Stimulated activated CD8-positive, alpha-beta memory T cell treated with anti-CD3 and anti-CD28 coated beads, Interleukin-7, amount 100 ng/mL, for 1 hour (primary cell): Measurements from ENCODE around the gene WWOX.

ENCODE experiments used
- DNase-seq, 2 donors: peaks; one replicate each; pipeline ENCODE4 v3.0.0-alpha.2; 2020; ENCODE audit warnings: low read depth in 2 of 2

Gene WWOX

DNA sequence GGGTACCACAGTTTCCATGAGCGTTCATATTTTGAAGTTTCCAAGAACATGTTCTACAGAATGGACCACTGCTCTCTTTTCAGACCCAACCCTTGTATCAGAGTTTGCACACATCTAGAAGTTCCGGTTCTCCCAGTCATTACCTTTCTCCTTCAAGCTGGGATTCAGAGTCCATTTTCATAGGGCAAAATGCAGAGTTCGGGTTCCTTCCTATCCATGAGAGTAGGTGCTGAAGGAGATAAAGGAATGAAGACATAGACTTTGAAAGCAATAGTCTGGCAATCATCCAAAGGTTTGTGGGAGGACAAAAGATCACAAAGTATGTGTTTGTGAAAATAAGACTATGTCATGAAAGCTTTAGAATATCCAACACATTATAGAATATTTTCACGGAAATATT is 801.5 kb downstream of the WWOX start:
- DNase-seq, result no peak

DNA sequence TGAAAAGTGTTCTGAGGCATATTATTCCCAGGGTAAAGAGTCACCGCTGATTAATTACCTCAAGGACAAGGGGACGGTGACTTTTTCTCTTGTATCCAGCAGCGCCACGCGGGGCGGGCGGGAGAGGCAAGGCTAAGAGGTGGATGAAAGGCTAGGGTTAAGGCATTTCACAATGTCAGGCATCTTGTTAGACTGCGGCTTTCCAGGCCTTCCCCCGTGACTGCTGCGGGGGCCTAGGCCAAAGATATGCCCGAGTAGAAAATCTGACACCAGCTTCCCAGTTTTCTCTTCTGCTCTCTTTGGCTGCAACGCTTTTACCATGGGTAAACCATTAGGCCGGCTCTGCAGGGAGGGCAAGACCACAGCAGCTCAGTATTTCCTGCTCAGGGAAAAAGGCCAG is 802.9 kb downstream of the WWOX start:
- no peak for DNase-seq

DNA sequence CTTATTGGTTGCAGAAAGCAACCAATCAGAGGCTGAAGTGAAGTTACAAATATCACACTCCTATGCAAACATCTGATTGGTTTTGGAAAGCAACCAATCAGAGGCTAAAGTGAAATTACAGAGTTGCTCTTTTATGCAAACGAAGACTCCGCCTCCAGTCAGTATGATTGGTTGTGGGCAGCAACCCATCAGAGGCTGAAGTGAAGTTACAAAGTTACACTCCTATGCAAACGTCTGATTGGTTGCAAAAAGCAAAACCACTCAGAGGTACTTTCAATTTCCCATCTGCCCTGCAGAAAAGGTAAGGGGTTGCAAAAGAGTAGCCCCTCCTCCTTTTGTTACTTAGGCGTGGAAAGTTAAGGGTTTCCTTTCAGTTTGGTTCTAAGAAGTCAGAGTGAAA is 803.8 kb downstream of the WWOX start:
- no peak for DNase-seq

DNA sequence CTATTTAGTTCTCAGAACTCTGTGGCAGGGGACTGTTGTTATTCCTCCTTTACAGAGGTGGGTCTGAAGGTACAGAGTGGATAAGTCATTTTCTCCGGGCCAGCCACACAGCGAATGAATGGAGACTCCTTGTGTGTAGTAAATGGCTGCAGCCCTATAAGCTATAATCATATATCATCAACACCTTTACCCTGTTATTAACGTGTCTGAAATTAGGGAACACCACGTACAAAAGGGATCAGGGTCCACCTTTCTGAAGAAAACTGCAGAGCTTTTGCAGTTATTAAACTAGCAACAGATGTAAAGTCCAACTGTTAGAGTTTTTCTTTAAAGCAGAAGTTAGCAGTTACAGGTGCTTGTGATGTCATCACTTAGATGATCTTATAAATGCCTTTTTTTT is 804.4 kb downstream of the WWOX start:
- DNase-seq, result no peak

DNA sequence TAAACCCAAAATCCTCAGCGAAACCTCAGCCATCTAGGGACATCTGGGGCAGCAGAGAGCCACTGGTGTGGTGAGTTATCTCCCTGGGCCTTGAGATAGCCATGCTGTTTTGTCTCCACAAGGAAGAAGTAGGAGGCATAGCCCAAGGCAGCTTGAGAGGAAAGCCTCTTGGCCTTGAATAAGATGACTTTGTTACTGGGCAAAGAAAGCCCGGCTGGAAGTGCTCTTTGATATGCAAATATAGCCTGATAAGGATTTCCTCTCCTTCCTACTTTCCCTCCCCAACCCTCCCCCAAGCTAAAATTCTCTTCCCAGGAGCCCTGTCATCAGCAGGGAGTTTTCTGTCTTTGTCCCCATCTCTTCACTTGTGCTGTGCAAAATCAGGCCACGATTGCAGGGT is 806.7 kb downstream of the WWOX start:
- DNase-seq, result no peak

DNA sequence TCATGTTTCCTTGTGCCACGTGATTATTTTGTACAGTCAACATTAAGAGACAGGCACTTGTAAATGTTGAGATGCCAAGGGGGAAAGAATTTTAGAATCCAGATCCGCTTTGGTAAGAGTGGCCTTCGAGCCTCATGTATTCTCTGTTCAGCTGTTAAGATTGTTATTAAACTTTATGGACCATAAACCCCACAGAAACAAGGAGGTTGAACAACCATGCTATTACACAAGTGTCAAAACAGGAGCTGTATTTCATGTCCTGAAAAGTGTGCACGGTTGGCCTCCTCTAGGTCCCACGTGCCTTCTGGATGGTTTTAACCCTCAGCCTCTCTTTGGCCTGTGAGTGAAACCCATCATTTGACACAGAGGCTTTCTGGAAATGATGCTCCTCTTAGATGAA is 809.8 kb downstream of the WWOX start:
- no peak for DNase-seq

DNA sequence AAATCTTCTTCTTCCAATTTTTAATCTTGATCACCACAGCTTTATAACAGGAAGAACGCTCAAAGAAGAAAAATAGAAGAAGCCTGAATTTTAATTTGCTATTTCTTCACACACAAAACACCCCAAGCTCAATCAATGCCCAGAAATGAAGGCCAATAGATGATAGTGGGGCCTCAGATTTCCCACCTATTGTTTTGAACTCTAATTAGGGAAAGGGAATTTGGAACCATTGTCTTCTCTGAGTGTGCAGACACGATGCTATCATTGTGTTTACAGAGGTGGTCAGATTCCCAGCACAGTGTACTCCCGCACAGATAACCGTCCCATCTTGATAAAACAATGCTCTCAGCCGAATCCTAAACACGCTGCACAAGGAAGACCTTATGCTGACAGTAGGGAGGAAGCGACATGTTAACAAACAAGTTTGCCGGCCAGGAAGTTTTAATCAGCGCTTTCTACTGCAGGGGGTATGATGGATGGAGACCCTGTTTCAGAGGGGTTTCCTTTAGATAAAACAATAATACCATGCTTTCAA is 816.4 kb downstream of the WWOX start:
- no peak for DNase-seq

DNA sequence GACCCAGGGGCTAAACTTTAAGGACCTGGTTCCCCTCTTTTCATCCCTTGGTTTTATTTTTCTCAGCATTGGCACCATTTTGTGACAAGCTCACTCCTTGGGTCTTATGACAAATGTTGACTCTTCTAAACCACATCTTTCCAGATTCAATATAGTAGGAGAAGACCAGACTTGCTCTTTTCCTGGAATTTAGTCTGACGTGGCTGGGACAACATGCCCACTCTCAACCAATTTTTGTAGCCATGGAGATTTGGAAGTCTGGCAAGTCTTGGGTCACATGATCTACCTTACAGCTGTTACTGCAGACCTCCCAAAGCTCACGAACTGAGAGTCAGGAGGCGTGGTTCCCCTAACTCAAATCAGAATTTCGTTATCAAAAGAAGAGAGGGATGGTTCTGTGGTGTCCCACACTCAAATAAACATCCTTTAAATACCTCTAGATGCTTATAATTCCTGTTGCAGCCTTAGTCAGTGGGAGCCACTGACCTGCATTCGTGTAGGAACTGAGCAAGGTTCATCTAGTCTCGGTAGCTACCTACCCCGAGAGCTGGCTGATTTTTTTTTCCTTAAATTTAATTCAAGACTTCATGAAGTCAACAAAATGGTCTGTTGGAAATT is 817.6 kb downstream of the WWOX start:
- DNase-seq, result no peak

DNA sequence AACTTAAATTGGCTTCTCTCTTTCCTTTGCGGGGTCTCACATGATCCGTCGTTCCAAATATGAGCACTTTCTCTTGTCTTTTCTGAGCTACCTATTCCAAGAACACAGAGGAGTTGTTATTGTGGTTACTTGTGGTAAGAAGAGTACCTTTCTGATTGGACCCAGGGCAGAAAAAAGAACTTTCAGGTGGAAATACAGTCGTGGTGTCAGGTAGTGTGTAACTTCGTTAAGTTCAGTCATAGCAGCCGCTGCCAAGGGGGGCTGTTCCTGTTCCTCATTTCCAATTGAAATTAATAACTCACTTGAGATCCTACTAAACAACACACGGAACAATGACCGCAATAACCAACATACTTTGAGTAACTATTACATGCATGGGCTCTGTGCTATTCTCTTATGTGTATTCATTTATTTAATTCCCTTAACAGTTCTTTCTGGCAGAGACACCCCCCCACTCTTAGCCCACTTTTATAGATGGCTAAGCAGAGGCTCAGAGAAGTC is 819.4 kb downstream of the WWOX start:
- DNase-seq, result no peak

DNA sequence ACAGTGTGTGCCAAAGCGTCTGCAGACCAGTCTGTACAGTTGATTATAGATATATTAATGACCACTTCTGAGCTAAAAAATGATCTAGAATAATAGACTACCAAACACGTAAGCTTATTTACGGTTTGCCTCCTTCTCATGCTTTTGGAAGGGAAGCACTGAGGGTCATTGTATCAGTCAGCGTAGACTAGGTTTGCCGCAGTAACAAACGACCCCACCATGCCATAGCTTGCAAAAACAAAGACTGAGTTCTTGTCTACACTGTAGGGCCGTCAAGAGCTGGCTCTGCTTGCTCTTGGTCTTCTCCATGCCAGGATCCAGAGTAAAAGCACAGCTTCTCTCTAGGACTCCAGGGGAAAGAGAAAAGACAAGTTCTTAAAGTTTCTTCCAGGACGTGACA is 820.4 kb downstream of the WWOX start:
- DNase-seq, result no peak

DNA sequence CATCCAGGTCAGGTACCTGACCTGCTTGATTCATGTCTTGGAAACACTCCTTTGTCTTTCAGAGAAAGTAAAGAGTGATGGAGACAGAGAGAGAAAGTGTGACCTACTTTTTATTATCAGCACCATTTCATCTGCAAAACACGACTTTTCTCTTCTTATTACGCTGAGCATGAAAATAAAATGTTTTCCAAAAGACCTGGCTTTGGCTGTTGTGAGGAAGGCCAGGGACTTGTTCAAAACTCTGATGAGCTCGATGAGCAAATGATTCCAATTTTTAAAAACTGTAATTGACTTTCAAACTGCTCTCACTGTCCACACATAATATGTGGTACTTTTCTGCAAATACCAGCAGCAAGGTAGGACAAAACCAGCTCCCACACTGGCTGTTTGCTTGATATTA is 821.2 kb downstream of the WWOX start:
- no peak for DNase-seq

DNA sequence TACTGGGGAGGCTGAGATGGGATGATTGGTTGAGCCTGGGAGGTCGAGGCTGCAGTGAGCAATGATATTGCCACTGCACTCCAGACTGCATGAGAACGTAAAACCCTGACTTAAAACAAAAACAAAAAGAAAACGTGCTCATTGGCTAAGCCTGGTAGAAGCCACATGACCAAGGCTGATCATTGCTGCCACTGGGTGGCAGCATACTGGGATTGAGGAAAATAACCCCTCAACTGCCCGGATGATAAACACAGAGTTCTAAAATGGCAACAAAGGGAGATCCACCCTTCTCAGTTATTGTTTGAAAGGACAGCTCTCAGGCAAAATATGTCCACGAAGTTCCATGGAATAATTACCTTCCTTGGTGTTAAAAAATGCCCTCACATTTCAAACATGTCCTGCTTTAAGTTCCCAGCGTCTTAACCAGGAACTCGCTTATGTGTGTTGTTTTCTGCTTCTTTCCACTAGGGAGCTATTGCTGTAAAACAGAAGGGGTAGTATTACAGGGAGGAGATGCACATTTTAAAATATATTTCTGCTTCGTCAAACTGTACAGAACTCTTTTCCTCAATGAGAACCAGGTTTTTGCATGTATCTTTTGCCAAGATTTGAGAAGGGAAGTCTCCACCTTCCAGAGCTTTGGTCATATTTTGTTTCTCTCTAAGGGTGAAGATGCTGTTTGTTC is 825.8 kb downstream of the WWOX start:
- DNase-seq, result no peak

DNA sequence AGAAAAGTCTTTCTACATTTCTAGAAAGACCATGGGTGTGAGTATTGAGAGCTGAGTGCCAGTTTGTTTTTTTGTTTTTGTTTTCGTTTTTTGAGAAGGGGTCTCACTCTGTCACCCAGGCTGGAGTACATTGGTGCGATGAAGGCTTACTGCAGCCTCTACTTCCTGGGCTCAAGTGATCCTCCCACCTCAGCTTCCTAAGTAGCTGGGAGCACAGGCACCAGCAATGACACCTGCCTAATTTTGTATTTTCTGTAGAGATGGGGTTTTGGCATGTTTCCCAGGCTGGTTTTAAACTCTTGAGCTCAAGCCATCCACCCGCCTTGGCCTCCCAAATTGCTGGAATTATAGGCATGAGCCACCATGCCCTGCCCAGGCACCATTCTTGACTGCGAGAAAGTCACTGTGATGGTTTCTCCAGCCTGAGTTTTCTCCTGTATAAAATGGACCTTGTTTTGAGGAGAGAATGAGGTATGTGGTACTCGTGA is 827.3 kb downstream of the WWOX start:
- DNase-seq, result no peak

DNA sequence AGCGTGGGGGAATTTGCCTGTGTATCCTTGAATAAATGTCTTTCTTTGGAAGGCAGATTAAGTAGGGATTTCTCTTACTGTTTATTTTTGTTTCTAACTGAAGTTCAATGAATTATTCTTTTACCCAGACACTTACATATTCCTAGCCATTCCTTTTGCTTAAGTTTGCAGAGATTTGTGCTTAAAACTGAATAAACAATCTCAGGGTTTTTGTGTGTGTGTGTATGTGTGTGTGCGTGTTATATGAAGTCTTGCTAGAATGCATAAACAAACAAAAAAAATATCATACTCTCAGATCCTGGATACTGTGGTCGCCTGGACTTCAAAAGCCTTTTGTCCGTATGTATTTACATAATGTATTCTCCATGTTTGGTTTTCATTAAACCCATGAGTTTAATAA is 828.3 kb downstream of the WWOX start:
- no peak for DNase-seq

DNA sequence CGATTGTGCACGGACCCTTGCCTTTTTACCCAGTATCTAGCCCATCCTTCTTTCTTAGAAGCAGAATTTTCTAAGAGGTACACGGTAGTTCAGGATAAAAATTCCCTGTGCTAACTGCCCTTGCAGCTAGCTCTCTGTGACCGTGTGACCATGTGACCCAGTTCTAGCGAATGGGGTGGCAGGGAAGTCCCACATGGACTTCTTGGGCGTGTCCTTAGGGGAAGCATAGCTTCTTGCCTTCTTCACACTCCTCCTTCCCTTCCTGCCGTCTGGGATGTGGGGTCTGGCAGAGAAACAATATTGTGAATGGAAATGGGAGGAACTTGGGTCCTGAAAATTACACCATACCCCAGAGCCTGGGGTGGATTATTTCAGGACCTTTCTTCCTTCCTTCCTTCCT is 830.4 kb downstream of the WWOX start:
- DNase-seq, result no peak

DNA sequence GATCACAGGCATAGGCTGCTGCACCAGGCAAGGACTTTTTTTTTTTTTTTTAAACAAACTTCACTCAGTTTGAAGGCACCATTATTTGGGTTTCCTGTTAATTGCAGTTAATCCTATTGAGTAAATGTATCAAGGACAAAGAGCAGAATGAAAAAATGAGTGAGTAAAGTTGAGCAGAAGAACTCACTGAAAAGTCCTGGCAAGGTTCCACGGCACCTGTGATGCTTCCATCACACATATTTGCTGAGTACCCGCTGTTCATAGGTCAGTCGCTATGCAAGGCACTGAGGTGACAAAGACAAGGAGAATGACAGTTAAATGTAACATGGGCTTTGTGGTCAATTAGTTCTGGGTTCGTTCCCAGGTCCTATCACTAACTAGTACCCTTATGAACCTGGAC is 831.1 kb downstream of the WWOX start:
- no peak for DNase-seq

DNA sequence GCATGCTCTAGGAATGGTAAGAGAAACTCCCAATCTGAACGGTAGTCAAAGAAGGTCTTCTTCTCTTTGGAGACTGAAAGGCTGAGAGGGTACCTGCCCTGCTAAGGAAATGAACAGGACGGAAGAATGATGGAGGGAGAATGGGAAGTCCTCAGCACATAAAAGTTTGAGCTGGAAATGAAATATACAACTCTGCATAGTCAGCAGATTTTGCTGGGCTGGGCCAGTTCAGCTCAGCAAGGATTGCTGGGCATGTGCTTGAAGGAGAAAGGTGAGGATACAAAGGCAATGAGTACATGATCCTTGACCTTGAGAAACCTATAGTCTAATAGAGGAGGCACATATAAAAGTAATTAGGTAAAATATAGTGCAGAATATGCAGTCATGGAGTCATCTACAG is 831.8 kb downstream of the WWOX start:
- no peak for DNase-seq

DNA sequence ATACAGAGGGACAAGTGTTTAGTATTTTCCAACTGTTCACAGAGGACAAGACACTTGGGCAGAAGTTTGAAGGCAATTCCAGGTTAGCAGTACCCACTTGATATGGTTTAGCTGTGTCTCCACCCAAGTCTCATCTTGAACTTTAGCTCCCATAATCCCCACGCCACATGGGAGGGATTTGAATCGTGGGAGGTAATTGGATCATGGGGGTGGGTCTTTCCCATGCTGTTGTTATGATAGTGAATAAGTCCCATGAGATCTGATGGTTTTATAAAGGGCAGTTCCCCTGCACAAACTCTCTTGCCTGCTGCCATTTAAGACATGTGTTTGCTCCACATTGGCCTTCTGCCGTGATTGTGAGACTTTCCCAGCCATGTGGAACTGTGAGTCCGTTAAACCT is 832.2 kb downstream of the WWOX start:
- no peak for DNase-seq

DNA sequence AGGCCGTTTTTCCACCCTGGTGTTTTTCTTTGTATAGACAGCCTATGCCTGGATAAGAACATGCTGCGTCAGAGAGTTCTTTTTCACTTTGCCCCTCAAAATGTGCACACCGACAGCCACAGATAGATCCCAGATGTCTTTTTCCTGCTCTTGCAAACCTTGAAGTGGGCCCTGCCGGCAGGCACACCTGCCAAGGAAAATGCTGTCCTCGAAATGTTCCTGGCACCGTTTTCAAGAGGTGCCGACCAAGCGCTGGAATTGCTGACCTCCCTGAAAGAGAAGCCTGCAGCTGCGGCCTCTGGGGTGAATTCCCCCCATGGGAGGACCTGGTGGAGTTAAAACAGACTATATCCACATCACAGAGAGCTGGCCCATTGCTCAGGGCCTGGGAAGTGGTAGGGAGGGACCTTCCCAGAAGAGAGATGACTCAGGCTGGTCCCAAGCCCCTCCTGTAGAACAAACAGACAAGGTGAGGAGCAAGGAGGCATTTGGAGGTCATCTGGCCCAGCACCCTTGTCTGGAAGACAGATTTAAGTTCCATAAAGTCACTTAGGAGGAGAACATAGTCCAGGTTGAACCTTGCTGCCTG is 833.0 kb downstream of the WWOX start:
- no peak for DNase-seq

DNA sequence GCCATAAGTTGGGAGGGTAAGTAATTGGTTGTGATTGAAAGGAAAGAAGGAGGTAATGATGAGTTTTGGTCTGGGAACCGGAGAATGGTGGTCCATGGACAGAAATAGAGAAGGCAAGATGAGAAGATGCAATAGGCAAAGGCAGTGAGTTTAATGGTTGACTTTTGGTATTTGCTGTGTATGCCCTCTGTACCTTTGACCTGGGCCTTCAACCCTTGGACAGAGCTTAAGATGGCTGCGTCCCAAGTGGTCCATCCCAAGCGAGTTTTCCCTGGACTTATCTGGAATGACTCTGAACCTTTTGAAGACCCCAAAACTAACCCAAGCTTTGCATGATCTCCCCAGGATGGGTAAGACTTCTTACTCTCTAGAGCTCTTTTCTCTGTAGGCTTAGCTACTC is 836.6 kb downstream of the WWOX start:
- no peak for DNase-seq

DNA sequence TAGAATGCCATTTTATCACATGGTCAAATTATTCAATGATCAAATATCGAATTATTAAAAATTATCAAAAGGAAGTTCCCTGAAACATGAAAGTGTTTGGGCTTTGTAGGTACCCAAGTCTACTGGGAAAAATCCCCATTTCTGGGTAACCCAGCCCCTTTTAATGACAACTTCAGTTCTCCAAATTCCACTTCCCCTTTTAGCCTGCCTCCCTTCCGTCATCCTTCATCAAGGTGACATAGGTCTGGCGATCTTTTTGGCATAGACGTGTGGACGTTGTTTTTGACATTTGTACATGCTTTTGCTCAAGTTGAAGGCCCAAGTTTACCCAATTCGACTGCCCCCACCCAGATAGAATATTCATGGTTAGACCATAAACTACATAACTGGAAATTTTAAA is 840.1 kb downstream of the WWOX start:
- DNase-seq, result no peak

DNA sequence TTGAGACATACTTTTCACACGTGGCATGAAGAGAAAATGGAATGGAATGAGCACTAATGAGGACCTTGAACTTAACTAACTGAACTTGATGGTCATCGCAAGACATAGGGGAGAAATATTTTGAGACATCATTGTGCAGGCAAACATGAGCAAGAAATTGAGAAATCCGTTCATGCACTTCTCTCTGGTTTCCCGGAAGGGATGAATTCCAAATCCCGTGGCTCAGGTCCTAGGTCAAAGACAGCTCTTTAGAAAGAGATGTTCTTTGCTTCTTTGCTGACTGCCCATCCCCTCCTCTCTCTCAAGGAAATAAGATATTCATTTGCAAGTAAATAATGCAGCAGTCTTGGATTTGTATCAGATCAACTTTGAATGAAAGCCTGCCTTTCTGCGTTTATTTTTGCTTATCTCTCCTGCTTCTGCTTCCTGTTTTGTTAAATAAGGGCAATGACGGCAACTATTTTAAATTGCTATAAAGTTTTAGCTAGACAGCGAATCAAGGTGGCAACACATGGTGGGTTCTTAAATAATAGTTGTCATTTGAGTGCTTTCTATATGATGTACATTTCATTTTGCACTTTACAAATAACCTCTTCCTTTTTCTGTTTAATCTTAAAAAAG is 843.3 kb downstream of the WWOX start:
- DNase-seq, result no peak

DNA sequence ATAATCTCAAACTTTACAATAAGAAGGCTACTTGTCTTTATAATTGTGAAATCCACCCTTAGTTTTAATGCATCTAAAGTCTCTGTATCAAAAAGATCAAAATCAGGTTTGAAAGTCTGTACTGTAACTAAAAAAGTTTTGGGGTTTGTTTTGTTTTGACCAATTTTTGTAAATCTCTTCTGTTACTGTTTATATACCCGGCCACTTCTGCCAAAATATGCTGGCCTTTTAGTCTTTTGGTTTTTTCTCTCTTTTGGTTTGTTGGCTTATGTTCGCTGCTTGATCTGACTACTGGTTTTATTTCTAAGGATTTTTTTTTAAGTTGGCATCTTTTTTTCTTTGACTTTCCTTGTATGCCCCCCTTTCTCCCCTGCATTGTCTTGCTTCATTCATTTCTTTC is 845.9 kb downstream of the WWOX start:
- no peak for DNase-seq
